Thyroid gland (tissue), 4 donors: ENCODE results near the gene NHLH2.

Experiments used
- CTCF ChIP-seq, 6 experiments: fragments of 200-600 bp in 3 of 6; fragments of 450-650 bp in 3 of 6; sonication (generic) in 3 of 6; IDR thresholded peaks; one replicate each; pipeline ENCODE4 v1.5.1; 2016 to 2019; ENCODE audit warnings: antibody characterized with exemption in 6 of 6, mild to moderate bottlenecking in 2 of 6, inconsistent platforms in 1 of 6, moderate library complexity in 1 of 6
- POLR2A ChIP-seq, 2 donors: fragments of 450-650 bp; IDR thresholded peaks; one replicate each; pipeline ENCODE4 v1.6.1; 2017; ENCODE audit warnings: antibody characterized with exemption in 2 of 2, mild to moderate bottlenecking in 2 of 2, moderate library complexity in 1 of 2

- TF ChIP-seq CTCF (IDR thresholded peaks at IDR 0.05): no peak
- TF ChIP-seq POLR2A (IDR thresholded peaks at IDR 0.05): no peak
Measured at GRCh38 chr1:115874904-115875303, 34.0 kb upstream of the NHLH2 start.
